Endothelial cell of umbilical vein (primary cell): ENCODE data around the gene SPATA24. TPM values are rescaled to one million over a fixed set of nuclear protein-coding genes. Genes with fewer than 3 reads are reported as not detected.

Experiments used
- BruUV-seq: library from RNA; stranded (reverse); fragments of 400-500 nt; replicated peaks from 2 replicates; lab custom pipeline; 2021; lab: Mats Ljungman, UMichigan
- CTCF ChIA-PET: fragments of 300-600, 350-600 bp; sonication (Branson Sonifier 250); formaldehyde crosslinking; loops from one replicate; lab custom pipeline; 2021; ENCODE audit warnings: antibody characterized with exemption, inconsistent platforms; lab: Charles Lee
- POLR2A ChIA-PET: fragments of 300-600, 350-600 bp; sonication (Branson Sonifier 250); formaldehyde crosslinking; loops from one replicate; lab custom pipeline; 2021; ENCODE audit warnings: antibody characterized with exemption, inconsistent platforms; lab: Charles Lee
- DNase-seq: peaks from one replicate; pipeline ENCODE4 v3.0.0-alpha.2; 2011; ENCODE audit warnings: low read depth, low spot score
- FAIRE-seq: peaks from 2 replicates; lab custom pipeline; 2011; peaks lifted over from hg19 to GRCh38; lab: Jason Lieb, UNC
- H2AFZ ChIP-seq: 2 replicates; pipeline ENCODE4 v1.6.0; 2012; ENCODE audit warnings: low read depth, low read length, control low read depth, inconsistent platforms
- H3K27ac ChIP-seq: 2 replicates; pipeline ENCODE4 v1.5.1; 2011; ENCODE audit warnings: low read depth, mild to moderate bottlenecking, control low read depth, low read length, moderate library complexity; ENCODE audit not compliant: insufficient read depth
- H3K27me3 ChIP-seq, 2 experiments: 2 replicates each; pipeline versions ENCODE4 v1.6.0 to v1.6.1; 2011; ENCODE audit warnings: low read length in 2 of 2, mixed read lengths in 1 of 2; ENCODE audit not compliant: control insufficient read depth in 2 of 2, insufficient read depth in 2 of 2
- H3K36me3 ChIP-seq, 2 experiments: 2 replicates in 1 of 2; 3 replicates in 1 of 2; pipeline ENCODE4 v1.5.1; 2011; ENCODE audit warnings: low read length in 2 of 2, mild to moderate bottlenecking in 1 of 2, moderate library complexity in 1 of 2; ENCODE audit not compliant: control insufficient read depth in 2 of 2, insufficient read depth in 2 of 2; ENCODE audit errors: extremely low read depth in 1 of 2
- H3K4me1 ChIP-seq: 3 replicates; pipeline ENCODE4 v1.5.1; 2011; ENCODE audit warnings: mild to moderate bottlenecking, low read length; ENCODE audit not compliant: control insufficient read depth, insufficient read depth; ENCODE audit errors: extremely low read depth
- H3K4me2 ChIP-seq: 2 replicates; pipeline ENCODE4 v1.6.1; 2011; ENCODE audit warnings: low read length, control low read depth, mixed read lengths; ENCODE audit not compliant: insufficient read depth
- H3K4me3 ChIP-seq, 3 experiments: fragments of 200-600 bp in 1 of 3; sonication (generic), shearing (Covaris generic) in 1 of 3; replicated peaks in 1 of 3; 2 replicates each; pipeline ENCODE4 v1.5.1; 2011 to 2016; ENCODE audit warnings: control low read depth in 3 of 3, low read length in 3 of 3, mild to moderate bottlenecking in 2 of 3, inconsistent platforms in 1 of 3, low read depth in 1 of 3, moderate library complexity in 1 of 3; ENCODE audit not compliant: insufficient read depth in 1 of 3
- H3K79me2 ChIP-seq: 2 replicates; pipeline ENCODE4 v1.6.0; 2012; ENCODE audit warnings: low read length, inconsistent platforms; ENCODE audit not compliant: control insufficient read depth, insufficient read depth
- H3K9ac ChIP-seq: replicated peaks from 2 replicates; pipeline ENCODE3; 2011; ENCODE audit warnings: low read length, control low read depth; ENCODE audit not compliant: insufficient read depth; ENCODE audit errors: extremely low read depth
- H3K9me1 ChIP-seq: replicated peaks from 3 replicates; pipeline ENCODE4 v1.6.0; 2011; ENCODE audit warnings: mild to moderate bottlenecking, low read length; ENCODE audit not compliant: control insufficient read depth, insufficient read depth; ENCODE audit errors: extremely low read depth
- H3K9me3 ChIP-seq: replicated peaks from 2 replicates; pipeline ENCODE4 v1.5.1; 2012; ENCODE audit warnings: low read length, inconsistent platforms; ENCODE audit not compliant: control insufficient read depth, insufficient read depth
- H4K20me1 ChIP-seq: replicated peaks from 2 replicates; pipeline ENCODE3; 2011; ENCODE audit warnings: mild to moderate bottlenecking, low read length; ENCODE audit not compliant: control insufficient read depth, insufficient read depth; ENCODE audit errors: extremely low read depth
- CTCF ChIP-seq, 2 donors: IDR thresholded peaks; 1 replicate in 1 of 2; 2 replicates in 1 of 2; pipeline ENCODE4 v1.5.1; 2011; ENCODE audit warnings: low read length in 2 of 2, mild to moderate bottlenecking in 2 of 2, moderate library complexity in 2 of 2, control low read depth in 1 of 2, inconsistent platforms in 1 of 2, low read depth in 1 of 2; ENCODE audit not compliant: insufficient read depth in 1 of 2; ENCODE audit errors: extremely low read depth in 1 of 2
- EZH2 ChIP-seq: IDR thresholded peaks from 2 replicates; pipeline ENCODE4 v1.6.1; 2012; ENCODE audit warnings: borderline replicate concordance, low read depth, mild to moderate bottlenecking, moderate library complexity, low read length, inconsistent platforms; ENCODE audit not compliant: severe bottlenecking
- FOS ChIP-seq: IDR thresholded peaks from 2 replicates; pipeline ENCODE4 v1.6.1; 2011; ENCODE audit warnings: mild to moderate bottlenecking, low read length, moderate library complexity, borderline replicate concordance; ENCODE audit not compliant: insufficient read depth
- JUN ChIP-seq: IDR thresholded peaks from 2 replicates; pipeline ENCODE4 v1.6.1; 2011; ENCODE audit warnings: borderline replicate concordance, low read depth; ENCODE audit not compliant: insufficient read length, insufficient read depth
- MYC ChIP-seq: IDR thresholded peaks from one replicate; pipeline ENCODE4 v1.6.1; 2011; ENCODE audit warnings: mild to moderate bottlenecking, low read depth, low read length
- POLR2A ChIP-seq: IDR thresholded peaks from 2 replicates; pipeline ENCODE4 v1.6.1; 2012; ENCODE audit warnings: low read depth, mild to moderate bottlenecking, control low read depth, low read length
- POLR2AphosphoS5 ChIP-seq: IDR thresholded peaks from 2 replicates; pipeline ENCODE4 v1.6.1; 2012; ENCODE audit warnings: low read depth, mild to moderate bottlenecking, control low read depth, low read length, moderate library complexity; ENCODE audit not compliant: insufficient read depth
- dilution Hi-C: fragments of 300-500 bp; cut with MboI; formaldehyde crosslinking; loops from one replicate; pipeline ENCODE4 v1.15.0; 2019; ENCODE audit warnings: low sequenced_read_pairs; ENCODE audit not compliant: extremely low pct_ligation_motif_present
- intact Hi-C: fragments of 100-400 bp; cut with micrococcal nuclease; formaldehyde crosslinking; loops from one replicate; pipeline ENCODE4 v1.10.0; 2022
- polyA plus RNA-seq, 4 experiments: library from polyadenylated mRNA; depleted of rRNA in 3 of 4; stranded (reverse) in 3 of 4; unstranded in 1 of 4; fragments of >200 nt; gene quantifications; 2 replicates each; pipeline versions ENCODE4 v1.2.1 to v1.2.3, GENCODE V29; 2011 to 2012; ENCODE audit warnings: missing spikeins in 1 of 4
- total RNA-seq: library from RNA; stranded (reverse); gene quantifications from 2 replicates; pipeline ENCODE4 v1.2.3, GENCODE V29; 2021
- TF ChIP-seq, protein P1 (sequence below): IDR thresholded peaks from 2 replicates; pipeline ENCODE4 v1.6.1; 2011; ENCODE audit not compliant: insufficient read depth, insufficient read length

SPATA24 gene
- total and polyA plus RNA-seq, 2 donors (not counting 3 experiments of a cell fraction or from before 2014, with no cell fraction given): 3.2 to 7.9 TPM

DNA sequence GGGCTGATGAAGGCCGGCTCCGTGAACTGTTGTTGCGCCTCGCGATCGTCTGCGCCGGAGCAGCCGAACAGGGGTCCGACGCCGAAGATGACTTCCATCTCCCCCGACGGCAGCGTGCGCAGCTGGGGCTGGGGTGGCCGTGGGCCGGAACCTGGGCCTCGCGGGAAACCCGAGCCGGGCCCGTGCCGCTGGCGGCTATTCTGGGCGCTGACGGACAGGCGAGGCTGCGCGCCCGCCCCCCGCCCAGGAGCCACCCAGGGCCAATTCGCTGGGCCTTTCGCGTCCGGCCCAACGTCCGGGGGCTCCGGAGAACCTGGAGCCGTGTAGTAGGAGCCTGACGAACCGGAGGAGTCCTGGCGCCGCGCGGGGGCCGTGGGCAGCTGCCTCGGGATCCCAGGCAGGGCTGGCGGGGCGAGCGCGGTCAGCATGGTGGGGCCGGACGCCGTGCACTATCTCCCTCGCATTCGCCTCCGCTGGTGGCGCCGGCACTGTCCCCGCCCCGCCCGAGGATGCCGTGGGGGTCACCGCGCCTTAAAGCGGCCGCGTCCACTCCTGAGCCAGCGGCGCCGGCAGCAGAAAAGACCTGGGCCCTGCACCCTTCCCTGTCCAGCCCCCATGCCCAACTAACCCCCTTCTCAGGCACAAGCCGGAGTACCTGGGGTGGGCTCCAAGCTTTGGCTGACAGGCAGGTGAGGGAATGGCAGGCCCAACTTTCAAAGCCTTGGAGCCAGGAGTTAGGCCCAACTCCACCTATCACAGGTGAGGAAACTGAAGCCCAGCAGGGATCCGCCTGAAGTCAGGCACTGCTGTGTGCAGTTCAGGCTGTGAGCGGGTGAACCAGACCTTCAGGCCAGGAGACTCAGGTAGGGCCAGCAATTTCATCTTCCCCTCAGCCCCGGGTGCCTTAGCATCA, 9.0 kb downstream of the SPATA24 start, which contains the start of gene PROB1:
Gene PROB1, minus strand, starts transcription at position 451 of the 913 bp plus-strand sequence. Its CDS starts 23 bp downstream, at position 428.
- ChIA-PET POLR2A (no interaction called here), CTCF (interaction anchor here (0.5 to 1.0 kb wide), 2 partner anchors 8 to 1419 kb away, joined by 3 read pairs; no protein-coding TSS in a partner anchor)
- no peaks in the 10 kb centered on the region for H3K79me2 ChIP-seq

DNA sequence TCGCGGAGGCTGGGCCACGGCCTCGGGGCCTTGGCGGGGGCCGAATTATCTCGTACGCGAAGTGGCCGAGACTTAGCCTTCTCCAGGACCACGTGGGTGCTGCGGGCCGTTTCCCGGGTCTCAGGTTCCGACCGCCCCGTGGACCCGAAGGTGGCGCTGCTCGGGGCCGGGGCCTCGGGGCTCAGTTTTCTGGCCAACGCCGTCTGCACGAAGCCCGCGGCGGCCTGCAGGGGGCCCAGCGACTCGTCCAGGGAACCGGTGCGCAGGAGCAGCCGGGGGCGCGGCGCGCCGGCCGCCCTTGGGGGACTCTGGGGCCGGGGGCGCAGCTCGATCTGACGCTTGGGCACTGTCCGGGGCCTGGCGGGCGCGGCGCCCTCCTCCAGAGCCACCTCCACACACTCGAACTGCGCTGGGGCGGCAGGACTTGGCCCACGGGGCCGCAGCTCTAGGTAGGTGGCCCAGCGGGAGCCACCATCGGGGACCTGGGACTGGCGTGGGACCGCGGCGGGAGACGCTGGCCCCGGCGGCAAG, 9.7 kb downstream of the SPATA24 start:
- intact Hi-C loops: loop anchor here (5.0 kb wide), 1 partner anchor 102 kb away; the partner anchor contains the start of gene MATR3
- peak overlapping the region; percentile 64 for H2AFZ ChIP-seq
- BruUV-seq: no TSS peak
- peaks cover 7 to 14% of the 10 kb centered on the region in 2 experiments for H3K27me3 ChIP-seq
- H3K4me1 ChIP-seq: peaks cover 6% of the 10 kb centered on the region
- TF ChIP-seq EZH2 (peak; percentile 84), FOS (no peak), MYC (no peak), POLR2A (no peak), JUN (no peak), POLR2AphosphoS5 (no peak), CTCF (IDR thresholded peaks at IDR 0.05; ENCODE audit: extremely low read depth in 1 of 2, insufficient read depth in 1 of 2, low read depth in 1 of 2, low read length in 2 of 2) (peak; percentile 43 to 64)
- TF ChIP-seq, protein P1, sequence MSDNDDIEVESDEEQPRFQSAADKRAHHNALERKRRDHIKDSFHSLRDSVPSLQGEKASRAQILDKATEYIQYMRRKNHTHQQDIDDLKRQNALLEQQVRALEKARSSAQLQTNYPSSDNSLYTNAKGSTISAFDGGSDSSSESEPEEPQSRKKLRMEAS: no peak
- H3K36me3 ChIP-seq: no peaks in the 10 kb centered on the region
- H3K9me1 ChIP-seq: no peaks in the 10 kb centered on the region
- DNase-seq (peak; percentile 34), FAIRE-seq (peak; percentile 26)
- no peak overlapping the region for H3K27ac ChIP-seq
- ChIA-PET POLR2A (no interaction called here), CTCF (interaction anchor here (0.5 to 1.0 kb wide), 2 partner anchors 8 to 1418 kb away, joined by 3 read pairs; no protein-coding TSS in a partner anchor)
- H3K9me3 ChIP-seq: no peaks in the 10 kb centered on the region
- H4K20me1 ChIP-seq: no peaks in the 10 kb centered on the region
- peak overlapping the region in 1 of 3 experiments; percentile 35 for H3K4me3 ChIP-seq
- no peaks in the 10 kb centered on the region for H3K79me2 ChIP-seq
- no peak overlapping the region for H3K9ac ChIP-seq
- H3K4me2 ChIP-seq: peak overlapping the region; percentile 52
- dilution Hi-C loops: no loop called here

More for the DNA sequence above, 9.0 kb downstream of the SPATA24 start, which contains the start of gene PROB1:
- Histone ChIP-seq H3K4me3 (peak within 1 kb of the TSS in 1 of 3 experiments; percentile 35), H3K9ac (no peak within 1 kb of the TSS), H3K4me2 (peak within 1 kb of the TSS; percentile 52), H4K20me1 (no peaks in the 10 kb centered on the region), H3K4me1 (peaks cover 6% of the 10 kb centered on the region), H3K9me1 (no peaks in the 10 kb centered on the region), H3K27ac (no peak within 1 kb of the TSS), H2AFZ (peak within 1 kb of the TSS; percentile 64), H3K27me3 (peaks cover 7 to 14% of the 10 kb centered on the region in 2 experiments), H3K9me3 (no peaks in the 10 kb centered on the region), H3K36me3 (no peaks in the 10 kb centered on the region)
- FAIRE-seq (no peak), DNase-seq (no peak)
- TF ChIP-seq EZH2: peak; percentile 39
- no peak for TF ChIP-seq FOS
- no TSS peak for BruUV-seq
- dilution Hi-C loops: no loop called here
- intact Hi-C loops: loop anchor here (5.0 kb wide), 1 partner anchor 103 kb away; the partner anchor contains the start of gene MATR3
